HG02840 (cell line): ENCODE results near the gene PER1.
A peak's percentile ranks its signal among the peaks of the same experiment; 100 is the strongest.

Experiments used
- ATAC-seq: cut with Tn5 transposase; IDR thresholded peaks from one replicate; pipeline ENCODE4 v1.9.1; 2021; ENCODE audit warnings: mild to moderate bottlenecking, moderate library complexity, moderate number of reproducible peaks; ENCODE audit not compliant: unreplicated experiment, low FRiP score

Gene PER1

GRCh38 chr17:8105957-8106398 is 46.2 kb downstream of the PER1 start:
- no peak for ATAC-seq

GRCh38 chr17:8104911-8105310 is 47.3 kb downstream of the PER1 start:
- ATAC-seq = no peak

- no peak for ATAC-seq
Measured at GRCh38 chr17:8103549-8103948, 48.7 kb downstream of the PER1 start.

GRCh38 chr17:8101721-8102120 is 50.5 kb downstream of the PER1 start:
- ATAC-seq = no peak

GRCh38 chr17:8100763-8101162 is 51.4 kb downstream of the PER1 start:
- no peak for ATAC-seq

GRCh38 chr17:8100111-8100510 is 52.1 kb downstream of the PER1 start:
- no peak for ATAC-seq

- ATAC-seq = no peak
Measured at GRCh38 chr17:8096541-8096940, 55.7 kb downstream of the PER1 start.

- no peak for ATAC-seq
Measured at GRCh38 chr17:8095361-8095760, 56.8 kb downstream of the PER1 start.

GRCh38 chr17:8091033-8091687 is 61.0 kb downstream of the PER1 start:
- peak; percentile 60 for ATAC-seq
